ENCODE data around the gene TM4SF4.

GRCh38 chr3:149432149-149432548 lies 42.3 kb upstream of the TM4SF4 start:
- TF ChIP-seq CTCF (IDR thresholded peaks at IDR 0.05; ENCODE audit: low read depth, low read length) (no peak), EZH2phosphoT487 (IDR thresholded peaks at IDR 0.05; ENCODE audit: low read depth) (no peak)
